Measurements from ENCODE around the gene UNC5A.

The UNC5A gene

DNA sequence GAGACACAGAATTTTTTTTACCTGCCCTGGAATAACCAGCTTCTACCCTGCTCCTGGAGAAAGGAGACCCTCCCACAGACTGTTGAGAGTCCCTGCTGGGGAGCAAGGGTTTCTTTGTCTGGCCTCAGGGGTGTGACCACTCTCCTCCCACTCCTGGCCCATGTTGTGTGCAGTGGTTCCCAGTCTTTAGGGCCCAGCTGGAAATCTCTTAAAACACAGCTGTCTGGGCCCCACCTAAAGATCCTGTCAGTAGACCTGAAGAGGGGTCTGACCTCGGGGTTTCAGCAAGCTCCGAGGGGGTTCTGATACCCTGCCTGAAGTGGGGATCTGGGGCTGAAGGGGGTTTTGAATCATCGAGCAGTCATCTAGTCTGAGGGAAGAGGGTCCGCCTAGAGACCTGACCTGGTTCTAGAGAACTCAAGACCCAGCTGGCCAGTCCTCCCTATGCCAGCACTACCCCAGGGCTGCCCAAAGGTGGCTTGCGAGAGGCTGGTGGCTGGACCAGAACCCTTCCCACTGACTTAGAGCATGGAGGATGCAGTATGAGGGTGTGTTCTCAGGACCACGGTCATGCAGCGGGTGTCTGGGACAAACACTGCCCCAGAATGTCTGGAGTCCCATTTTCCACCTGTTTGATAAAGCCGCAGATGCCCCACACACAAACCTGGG is 8.1 kb upstream of the UNC5A start:
- no peak for DNase-seq

DNA sequence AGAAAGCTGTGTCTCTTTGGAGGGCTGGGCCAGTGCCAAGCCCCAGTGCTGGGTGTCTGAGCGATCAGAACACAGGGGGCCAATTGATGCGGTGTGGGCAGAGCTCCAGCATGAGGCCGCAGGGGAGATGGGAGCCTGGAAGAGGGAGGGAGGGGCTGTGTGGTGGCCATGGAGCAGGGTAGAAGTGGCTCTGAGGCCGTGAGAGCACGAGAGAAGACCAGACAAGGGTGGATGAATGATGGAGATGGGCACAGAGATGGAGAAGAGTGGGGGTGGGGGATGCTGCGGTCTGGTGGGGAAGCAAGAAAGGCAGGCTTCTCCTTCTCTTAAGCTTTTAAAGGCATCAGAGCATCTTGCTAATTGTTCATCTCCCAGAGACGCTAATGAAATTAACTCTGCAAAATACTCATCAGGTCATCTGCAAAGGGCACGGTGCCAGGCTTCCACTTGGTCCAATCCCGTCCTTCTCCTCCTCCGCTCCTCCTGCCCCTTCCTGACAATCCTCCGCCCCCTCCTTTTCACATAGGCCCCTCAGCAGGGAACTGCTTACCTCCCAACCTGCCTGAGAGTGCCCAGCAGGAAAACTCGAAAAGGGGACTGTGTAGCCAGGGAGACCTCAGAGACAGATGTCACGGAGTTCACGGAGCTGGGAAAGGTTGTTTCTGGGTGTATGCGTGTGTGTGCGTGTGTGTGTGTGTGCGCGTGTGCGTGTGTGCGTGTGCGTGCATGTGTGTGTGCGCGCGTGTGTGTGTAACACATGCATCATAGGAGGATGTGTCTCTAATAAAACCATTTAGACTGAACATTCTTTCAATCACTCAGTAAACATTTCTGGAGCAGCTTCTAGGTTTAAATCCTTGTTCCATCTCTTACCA is 7.1 kb upstream of the UNC5A start:
- peak; percentile 80 for DNase-seq

DNA sequence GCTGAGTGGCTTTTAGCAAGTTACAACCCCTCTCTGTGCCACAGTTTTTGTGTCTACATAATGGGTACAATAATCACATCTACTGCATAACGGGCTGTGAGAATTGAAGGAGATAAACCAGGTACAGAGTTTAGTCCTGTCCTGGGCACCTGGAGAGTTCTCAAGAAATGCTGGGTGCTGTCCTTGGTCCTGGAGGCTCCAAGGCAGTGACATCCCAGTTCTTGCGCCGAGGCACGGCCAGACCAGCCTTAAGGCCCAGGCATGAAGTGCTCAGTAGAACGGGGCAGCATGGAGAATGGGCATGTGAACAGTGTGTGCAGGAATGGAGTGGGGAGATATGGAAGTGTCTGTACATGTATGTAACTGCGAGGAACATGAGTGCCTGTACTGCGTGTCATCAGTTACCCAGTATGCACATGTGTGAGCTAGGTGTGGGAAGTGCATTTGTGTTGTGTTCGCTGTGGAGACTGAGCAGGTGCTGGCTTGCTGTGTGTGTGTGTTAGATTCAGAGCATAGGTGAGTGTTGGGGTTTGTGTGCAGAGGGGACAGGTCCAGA is 6.3 kb upstream of the UNC5A start:
- no peak for DNase-seq

DNA sequence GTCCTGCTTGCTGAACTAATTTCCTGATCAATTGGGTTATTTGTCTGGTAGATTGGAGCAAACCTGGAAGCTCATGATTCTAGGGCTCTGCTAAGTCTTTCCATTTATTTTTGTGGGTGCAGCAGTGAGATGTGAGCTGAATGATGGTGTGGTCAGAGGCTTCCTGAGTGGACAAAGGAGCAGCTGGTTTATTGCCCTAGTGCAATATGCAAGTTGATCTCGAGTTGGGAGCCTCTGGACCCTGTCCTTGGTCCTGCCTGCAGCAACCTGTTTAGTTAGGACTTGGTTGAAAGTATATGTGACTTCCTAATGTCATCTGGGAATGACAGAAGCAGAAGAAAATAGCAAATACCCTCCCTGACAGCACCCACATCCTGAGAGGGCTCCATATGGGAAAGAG is 4.2 kb upstream of the UNC5A start:
- DNase-seq, result no peak

DNA sequence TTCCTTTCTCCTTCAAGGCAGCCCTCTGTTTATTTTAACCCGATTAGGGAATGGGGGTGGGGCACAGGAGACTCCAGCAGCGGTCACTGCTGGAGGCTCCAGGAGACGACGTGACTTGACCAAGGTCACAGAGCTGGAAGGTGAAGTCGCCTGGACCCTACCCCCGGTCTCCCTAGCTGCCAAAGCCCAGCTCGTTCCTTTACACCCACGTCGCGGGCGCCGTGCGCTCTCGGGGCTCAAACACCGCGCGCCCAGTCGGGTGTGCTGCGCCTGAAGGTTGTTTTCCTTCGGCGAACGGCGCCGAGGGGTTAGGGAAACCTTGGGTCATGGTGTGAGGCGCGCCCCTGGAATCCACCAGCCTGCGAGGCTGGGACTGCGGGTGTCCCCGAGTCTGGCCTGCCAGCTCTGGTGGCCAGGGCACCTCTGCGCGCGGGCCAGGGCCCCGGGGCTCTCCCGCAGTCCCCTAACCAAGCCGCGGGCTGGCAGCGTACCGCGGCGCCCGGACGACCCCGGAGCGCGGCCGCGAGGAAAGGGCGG is 747 bp upstream of the UNC5A start:
- no peak for DNase-seq

DNA sequence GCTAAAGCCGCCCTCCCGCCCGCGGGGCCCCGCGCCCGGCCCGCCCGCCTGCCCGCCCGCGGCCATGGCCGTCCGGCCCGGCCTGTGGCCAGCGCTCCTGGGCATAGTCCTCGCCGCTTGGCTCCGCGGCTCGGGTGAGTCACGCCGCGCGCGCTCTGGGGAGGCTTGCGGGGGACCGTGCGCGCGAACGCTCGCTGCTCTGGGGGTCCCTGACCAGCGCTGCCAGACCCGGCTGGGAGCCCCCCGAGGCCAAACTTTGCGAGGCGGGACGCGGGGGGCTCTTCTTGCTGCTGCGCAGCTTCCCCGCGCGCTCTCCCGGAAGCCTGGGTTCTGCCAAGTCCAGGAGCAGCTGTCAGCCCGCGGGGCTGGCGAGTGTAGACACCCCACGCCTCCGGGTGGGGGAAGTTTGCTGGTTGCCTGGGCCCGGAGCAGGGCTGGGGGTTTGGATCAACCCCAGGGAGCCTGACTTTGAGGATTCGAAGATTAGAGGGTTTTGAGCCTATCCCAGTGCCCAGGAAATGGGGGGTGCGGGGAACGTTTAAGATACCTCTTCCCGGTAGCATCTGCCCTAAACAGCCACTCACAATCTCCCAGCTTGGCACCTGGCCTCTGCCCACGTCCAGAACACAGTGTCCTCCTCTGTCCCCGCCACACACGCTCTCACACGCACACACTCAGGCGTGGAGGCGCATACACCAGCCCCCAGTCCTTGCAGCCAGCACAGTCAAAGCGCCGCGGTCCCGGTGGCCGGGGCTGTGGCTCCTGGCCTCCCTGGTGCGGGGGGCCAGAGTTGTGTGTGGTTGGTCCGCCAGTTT is 535 bp downstream of the UNC5A start:
- DNase-seq, result no peak

DNA sequence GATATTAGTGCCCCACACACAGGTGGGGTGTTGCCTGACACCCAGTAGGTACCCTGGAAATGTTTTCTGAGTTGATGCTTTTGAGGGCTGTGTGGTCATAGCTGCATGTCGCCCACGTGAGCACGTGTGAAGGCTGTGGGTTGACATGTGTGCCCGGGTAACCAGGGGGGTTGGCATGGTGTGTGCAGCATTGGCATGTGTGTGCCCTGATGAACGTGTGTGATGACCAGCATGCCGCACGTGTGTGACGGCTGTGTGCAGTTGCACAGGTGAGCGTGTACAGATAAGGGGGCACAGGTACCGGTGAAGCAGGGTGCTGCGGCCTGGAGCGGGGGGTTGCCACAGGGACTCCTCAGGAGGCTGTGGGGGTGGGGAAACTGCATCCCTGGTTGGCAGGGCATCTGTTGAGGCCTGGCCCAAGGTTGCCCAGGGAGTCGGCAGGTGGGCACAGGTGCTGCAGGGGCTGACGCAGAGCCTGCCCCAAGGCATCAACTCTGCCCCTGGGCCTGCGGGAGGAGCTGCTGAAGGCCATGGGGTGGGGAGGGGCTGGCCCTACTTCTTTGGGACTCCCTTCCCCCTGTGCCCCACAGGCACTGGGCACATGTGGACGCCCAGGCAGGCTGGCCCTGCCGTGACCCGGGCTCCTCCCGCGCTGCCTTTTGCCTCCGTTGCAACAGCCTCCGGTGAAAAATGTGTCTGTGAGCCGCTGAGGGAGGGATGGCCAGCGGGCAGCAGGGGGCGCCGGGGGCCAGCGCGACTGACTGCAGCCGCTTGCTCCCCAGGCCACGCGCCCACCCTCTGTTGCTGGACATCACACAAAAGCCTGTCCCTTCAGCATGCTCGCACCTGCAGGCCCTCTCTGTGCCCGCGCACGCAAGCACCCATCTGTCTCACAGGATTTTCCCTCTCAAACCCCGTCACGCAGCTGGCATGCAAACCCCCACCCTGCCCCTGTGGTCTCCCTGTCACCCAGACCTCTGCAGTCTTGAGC is 2.2 kb downstream of the UNC5A start:
- DNase-seq, result no peak

DNA sequence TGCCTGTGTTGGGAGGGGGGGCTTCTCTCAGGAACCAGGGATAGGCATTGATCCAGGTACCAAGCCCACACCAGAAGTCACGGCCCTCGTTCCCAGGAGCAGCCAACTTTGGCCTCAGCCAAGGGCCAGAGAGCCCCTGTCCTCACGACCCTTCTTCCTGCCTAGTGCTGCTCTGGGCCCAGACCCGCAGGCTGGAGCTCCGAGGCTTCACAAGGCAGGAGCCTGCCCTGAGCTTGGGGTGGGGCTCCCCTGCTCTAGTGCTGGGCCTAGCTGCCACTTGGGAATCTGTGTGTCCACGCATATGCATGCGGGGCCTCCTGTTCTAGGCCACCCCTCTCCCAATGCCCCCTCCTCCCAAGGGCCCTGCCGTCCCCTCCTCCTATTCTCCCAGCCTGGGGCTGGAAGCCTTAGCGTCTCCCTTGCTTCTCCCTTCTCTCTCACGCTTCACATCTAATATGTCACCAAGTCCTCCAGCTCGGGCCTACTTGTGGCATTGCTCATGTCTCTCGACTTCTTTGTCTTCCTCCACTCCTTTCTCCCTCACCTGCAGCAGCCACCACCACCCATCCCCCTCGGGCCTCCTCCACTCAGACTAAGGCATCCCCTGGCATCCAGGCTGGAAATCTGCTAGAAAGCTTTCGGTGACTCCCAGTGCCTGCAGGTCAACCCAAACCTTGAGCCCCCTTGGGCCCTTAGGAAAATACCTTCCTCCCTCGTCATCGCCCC is 3.4 kb downstream of the UNC5A start:
- no peak for DNase-seq

DNA sequence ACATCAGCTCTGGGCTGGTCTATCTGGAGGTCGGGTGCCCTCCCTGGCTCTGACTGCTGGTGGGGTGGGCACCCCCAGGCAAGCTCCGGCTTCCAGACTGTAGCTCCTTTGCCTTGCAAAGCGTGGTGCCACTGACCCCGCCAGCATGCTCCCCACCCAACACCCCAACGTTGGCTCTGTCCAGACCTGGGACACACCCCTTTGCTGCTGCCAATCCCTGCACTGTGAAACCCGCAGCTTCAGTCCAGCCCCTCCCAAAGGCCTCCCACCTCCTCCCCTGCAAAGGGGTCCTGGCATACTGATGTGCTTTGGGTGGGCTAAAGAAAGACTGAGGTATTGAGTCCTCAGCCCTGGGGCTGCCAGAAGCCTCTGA is 3.9 kb downstream of the UNC5A start:
- no peak for DNase-seq

DNA sequence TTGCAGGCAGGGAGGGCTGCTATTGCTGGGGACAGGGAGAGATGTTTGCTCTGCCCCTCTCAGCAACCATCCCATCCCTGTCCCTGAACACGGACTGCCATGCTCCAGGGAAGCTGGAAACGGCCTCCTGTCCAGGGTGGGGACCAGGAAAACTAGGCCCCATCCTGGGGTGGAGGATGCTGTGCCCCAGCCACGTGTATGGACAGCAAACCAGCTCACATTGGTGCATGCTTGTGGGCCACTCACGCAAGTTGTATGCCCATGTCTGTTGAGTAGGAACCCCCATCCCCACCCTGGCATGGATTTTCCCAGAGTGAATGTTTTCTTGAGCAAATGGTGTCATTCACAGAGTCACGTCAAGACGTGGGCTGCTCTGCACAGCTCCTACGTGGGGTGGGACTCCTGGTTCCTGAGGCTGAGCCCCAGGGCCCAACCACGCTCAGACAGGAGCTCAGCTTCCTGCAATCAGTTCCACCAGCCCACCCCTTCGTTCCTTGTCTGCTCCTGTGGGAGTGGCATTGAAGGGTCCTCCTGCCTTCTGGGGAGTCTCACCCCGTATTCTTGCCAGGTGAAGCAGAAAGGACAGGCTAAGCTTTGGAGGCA is 4.6 kb downstream of the UNC5A start:
- DNase-seq, result no peak

DNA sequence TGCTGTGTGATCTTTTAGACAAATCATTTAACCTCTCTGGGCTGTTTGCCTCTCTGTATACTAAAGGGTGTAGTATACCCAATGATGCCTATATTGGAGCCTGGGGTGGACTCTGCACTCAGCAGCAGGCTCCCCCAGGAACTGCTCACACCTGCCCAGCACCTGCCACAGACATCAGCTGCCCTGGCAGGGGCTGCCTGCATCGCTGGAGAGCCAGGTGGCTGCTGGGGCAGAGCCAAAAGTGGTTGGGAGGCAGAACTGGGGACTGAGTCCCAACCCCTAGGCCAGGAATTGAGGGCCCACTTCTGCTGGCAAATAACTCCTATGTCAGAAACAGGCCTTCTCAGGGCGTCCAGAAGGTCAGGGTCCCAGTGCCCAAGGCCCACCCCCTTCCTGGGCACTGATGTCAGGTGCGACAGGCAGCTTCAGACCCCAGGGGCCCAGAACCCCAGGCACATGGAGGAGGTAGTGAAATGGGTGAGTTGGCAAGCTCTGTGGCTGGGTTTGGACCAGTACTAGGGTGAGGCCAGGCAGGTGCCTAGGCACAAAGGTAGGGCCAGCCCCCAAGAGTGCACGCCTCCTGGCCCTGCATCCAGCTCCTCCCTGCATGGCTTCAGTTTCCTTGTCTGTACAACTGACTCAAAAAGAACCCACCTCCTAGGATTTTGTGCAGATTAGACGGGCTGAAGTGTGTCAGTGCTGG is 5.8 kb downstream of the UNC5A start:
- peak; percentile 59 for DNase-seq

DNA sequence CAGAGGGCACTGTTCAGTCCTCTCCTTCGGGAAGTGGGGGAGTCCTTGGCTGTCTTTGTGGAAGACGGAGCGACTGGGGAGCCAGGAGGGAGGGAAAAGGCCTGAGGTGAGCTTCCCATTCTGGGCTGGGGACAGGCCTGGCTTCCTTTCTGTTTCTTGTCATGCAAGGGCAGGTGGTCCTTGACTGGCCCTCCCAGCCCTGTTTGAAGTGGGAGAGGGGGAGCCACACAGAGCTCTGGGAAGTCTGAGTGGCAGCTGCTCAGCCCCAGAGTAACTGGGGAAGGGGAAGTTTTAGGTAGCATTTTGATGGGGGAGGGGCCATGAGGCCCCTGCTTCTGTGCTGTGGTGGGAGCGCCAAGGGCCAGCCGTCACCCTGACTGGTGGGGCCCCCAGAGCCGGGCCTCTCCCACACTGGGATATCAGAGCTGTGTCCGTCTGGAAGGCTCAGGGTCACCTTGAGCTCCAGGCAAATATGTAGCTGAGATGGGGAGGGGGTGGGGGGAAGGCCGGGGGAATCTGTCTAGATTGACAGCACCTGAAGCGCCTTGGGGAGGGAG is 6.5 kb downstream of the UNC5A start:
- DNase-seq, result no peak

DNA sequence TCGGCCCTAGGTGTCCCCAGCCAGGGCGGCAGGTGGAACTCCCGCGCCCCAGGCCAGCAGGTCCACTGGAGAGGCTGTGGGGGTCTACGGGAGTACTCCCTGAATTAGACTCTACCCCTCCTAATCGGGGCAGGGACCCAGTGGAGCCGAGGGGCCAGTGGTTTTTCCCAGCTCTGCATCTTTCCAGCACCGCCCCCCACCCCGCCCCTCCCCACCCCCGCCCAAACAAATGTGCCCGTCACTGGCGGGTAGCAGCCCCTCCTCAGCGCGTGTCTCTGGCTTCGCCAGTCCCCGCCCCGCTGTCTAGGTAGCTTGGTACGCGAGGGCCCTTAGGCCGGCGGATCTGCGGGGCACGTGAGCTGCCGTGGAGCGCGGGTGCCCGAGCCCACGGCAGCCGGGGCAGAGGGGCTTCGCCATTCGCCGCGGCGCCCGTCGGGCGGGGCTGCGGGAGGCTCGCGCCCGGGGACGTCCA is 7.0 kb downstream of the UNC5A start:
- peak; percentile 49 for DNase-seq

DNA sequence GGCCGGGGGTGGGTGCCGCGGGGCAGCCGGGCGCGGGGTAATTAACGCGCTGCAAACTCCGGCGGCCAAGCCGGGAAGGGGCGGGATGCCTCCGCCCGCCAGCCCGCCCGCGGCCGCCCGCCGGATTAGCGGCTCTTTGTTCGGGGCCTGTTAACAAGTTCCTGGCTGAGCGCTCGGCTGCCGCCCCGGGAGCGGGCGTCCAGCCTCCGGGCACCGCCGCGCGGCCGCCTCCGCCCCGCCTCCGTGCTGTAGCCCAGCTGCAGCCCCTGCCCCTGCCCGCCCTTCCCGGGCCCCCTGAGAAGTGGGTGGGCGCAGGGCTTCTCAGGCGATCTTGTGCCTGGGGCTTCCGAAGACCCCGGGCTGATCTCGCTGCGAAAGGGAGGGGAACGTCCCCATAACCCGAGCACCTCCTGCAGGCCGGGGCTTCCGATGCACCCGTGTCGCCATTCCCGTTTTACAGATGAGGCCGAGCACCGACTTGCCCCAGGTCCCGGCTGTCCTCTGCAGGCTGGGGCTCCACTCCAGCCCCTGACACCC is 7.5 kb downstream of the UNC5A start:
- DNase-seq, result no peak

DNA sequence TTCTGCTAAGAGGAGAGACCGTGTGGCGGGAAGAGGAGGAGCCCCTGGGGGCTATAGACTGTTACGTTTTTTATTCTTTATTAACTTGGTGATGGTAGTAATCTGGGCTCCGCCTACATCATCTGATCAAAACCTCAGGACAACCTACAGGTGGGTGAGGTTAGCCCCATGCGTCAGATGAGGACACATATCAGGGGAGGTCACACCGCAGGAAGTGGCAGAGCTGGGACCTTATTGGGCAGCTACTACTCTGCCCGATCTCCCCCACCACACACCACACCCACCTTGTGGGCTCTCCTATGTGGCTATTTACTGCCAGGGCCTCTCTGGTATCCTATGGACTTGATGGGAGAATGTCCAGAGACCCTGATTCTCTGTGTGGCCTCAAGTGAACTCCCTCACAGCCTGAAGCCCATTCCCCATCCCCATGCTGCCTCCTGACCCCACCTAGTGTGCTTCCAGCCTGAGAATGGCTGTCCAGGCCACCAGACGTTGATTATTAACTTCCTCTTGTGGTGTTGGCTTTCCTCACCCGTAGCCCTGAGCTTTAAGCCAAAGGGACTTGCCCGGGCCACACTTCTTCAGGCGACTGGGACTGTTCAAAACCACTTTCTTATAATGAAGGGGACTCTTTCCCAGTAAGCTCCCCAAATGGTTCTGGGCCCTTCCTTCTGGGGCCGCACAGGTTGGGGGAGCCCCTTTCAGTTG is 8.2 kb downstream of the UNC5A start:
- no peak for DNase-seq

DNA sequence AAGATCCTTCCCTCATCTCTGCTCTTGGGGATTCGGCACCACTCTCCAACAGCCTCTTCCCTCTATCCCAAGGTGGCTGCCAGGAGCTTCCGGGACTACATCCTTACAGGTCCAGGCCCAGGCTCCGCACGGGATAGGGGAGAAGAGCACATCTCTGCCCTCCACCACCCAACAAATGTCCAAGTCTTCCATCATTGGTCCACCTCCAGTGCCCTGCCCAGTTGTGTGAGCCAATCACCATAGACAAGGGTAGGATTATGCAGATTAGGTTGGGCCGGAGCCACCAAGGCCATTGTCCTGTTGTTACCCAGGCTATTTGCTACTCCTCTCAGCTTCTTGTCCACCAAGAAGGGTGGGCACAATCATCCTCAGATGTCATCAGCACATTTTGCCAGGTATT is 9.1 kb downstream of the UNC5A start:
- DNase-seq, result no peak

DNA sequence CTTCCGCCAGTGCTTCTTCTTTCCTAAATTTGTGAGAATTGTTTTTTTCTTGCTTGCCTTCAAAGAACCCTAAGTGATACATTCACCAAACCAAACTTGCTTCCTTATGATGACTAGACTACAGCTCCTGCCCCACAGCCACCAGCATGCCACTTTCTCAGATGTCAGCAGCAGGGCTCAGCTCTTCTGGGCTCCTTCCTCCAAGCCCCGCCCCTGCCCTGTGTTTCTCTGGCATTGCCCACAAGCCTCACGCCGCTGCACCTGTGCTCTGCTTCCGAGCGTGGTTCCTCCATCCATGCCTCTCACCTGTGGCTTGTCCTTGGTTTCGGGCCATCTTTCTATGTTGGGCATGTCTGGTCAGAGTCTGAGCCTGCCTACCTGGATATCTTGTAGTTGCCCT is 10.6 kb downstream of the UNC5A start:
- no peak for DNase-seq

DNA sequence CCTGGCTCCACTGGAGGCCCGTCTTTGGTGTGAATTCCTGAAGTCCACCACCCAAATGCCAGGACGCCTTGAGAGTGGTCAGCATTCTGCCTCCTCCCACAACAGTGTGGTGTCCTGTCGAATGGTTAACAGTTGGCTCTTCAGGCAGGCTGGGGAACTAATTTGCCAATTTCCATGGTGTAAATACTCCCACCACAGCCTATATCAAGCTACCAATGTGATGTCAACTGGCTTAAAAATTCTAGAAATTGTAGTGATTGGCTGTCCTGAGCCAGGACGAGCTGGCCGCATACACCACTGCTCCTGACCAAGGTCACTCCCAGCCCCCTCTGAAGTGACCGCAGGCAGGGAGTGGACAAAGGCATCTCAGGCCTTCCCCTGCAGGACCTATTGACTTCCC is 11.1 kb downstream of the UNC5A start:
- no peak for DNase-seq
